ENCODE results near the gene DKC1.

DNA sequence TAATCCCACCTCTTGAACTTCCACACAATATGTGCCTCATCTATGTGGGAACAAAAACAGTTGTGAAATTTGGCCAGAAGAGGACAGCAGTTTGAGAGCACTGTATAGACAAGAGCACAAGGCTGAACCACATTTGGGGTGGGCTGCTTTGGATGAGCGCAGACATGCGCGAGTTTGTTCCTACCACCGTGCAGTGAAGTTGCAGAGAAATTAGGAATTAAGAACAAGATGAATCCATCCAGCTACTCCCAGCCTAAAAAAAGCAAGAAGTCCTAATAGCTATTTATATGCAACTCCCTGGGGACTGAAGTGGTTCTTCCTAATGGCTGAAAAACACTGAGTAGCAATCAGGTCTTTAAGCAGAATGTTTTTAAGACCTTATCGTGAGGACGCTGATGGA, 12.8 kb upstream of the DKC1 start:
- no peak for TF ChIP-seq EZH2 (IDR thresholded peaks at IDR 0.05; ENCODE audit: borderline replicate concordance, low read length)
- TF ChIP-seq, protein P1, sequence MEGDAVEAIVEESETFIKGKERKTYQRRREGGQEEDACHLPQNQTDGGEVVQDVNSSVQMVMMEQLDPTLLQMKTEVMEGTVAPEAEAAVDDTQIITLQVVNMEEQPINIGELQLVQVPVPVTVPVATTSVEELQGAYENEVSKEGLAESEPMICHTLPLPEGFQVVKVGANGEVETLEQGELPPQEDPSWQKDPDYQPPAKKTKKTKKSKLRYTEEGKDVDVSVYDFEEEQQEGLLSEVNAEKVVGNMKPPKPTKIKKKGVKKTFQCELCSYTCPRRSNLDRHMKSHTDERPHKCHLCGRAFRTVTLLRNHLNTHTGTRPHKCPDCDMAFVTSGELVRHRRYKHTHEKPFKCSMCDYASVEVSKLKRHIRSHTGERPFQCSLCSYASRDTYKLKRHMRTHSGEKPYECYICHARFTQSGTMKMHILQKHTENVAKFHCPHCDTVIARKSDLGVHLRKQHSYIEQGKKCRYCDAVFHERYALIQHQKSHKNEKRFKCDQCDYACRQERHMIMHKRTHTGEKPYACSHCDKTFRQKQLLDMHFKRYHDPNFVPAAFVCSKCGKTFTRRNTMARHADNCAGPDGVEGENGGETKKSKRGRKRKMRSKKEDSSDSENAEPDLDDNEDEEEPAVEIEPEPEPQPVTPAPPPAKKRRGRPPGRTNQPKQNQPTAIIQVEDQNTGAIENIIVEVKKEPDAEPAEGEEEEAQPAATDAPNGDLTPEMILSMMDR (conservative IDR thresholded peaks at IDR 0.05 in 1 of 2, IDR thresholded peaks at IDR 0.05 in 1 of 2; ENCODE audit: extremely low read depth in 1 of 2, insufficient read depth in 1 of 2, low read depth in 1 of 2, low read length in 2 of 2): no peak

Measured in mammary epithelial cell (primary cell).